GM12875 (cell line): ENCODE results near the gene TRAIP.

Experiments used
- H3K4me3 ChIP-seq: one replicate; pipeline ENCODE4 v1.5.1; 2011; ENCODE audit warnings: low read depth, low read length, control low read depth
- CTCF ChIP-seq: IDR thresholded peaks from 2 replicates; pipeline ENCODE4 v1.5.1; 2011; ENCODE audit warnings: low read depth, mild to moderate bottlenecking, control low read depth, inconsistent platforms, low read length, moderate library complexity, borderline replicate concordance; ENCODE audit not compliant: insufficient read depth

TRAIP gene

GRCh38 chr3:49873623-49874022 is 17.3 kb upstream of the TRAIP start:
- no peak for TF ChIP-seq CTCF
- no peak overlapping the region for H3K4me3 ChIP-seq

- TF ChIP-seq CTCF: no peak
- H3K4me3 ChIP-seq: no peak overlapping the region
Observed at GRCh38 chr3:49872801-49873281, 16.5 kb upstream of the TRAIP start.

DNA sequence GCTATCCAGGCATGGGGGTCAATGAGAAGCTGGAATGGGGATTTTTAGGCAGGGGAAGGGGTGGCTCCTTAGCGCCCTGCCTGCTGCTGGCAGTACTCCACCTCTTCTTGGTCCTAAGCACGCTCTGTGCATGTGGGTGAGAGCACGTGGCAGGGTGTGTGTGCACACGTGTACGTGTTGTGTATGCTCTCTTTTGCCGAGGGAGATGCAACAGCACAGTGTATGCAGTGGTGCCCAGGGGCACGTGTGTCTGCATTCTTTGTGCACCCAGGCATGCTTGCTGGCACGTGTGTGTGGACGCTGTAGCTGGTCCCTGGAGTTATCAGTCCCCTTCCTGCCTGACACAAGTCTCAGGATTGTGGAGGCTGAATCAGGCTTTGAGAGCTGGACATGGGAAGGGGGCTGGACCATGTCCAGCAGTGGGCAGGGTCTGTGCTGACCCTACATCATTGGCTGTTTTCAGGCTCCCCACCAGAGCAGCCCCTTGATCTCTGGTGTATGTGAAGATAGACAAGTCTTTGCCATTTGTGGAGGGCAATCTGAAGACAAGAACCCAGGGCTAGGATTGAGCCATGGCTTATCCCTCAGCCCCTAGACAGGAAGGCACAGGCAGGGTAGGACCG is 15.3 kb upstream of the TRAIP start:
- no peak overlapping the region for H3K4me3 ChIP-seq
- no peak for TF ChIP-seq CTCF

- TF ChIP-seq CTCF: no peak
- no peak within 1 kb of the TSS for H3K4me3 ChIP-seq
Observed at GRCh38 chr3:49869525-49870126, 13.3 kb upstream of the TRAIP start, which contains the start of gene CAMKV. Gene CAMKV, minus strand, starts transcription at chr3:49869906. Its CDS starts 7,518 bp downstream, at chr3:49862388.

- H3K4me3 ChIP-seq: no peak overlapping the region
- TF ChIP-seq CTCF: no peak
Observed at GRCh38 chr3:49868862-49869466, 12.6 kb upstream of the TRAIP start.

GRCh38 chr3:49867871-49868321 is 11.5 kb upstream of the TRAIP start:
- no peak for TF ChIP-seq CTCF
- no peak overlapping the region for H3K4me3 ChIP-seq
